GM21723 (cell line): ENCODE results near the gene OR7G1.

Experiments
- ATAC-seq: cut with Tn5 transposase; IDR thresholded peaks from one replicate; pipeline ENCODE4 v1.9.1; 2021; ENCODE audit warnings: mild to moderate bottlenecking, moderate library complexity; ENCODE audit not compliant: unreplicated experiment

OR7G1 gene, protein sequence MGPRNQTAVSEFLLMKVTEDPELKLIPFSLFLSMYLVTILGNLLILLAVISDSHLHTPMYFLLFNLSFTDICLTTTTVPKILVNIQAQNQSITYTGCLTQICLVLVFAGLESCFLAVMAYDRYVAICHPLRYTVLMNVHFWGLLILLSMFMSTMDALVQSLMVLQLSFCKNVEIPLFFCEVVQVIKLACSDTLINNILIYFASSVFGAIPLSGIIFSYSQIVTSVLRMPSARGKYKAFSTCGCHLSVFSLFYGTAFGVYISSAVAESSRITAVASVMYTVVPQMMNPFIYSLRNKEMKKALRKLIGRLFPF

GRCh38 chr19:9115307-9115813 lies at the start of gene OR7G1:
OR7G1 (minus strand) TSS chr19:9115763; CDS start chr19:9115763, 0 bp downstream.
- ATAC-seq, result no peak

DNA sequence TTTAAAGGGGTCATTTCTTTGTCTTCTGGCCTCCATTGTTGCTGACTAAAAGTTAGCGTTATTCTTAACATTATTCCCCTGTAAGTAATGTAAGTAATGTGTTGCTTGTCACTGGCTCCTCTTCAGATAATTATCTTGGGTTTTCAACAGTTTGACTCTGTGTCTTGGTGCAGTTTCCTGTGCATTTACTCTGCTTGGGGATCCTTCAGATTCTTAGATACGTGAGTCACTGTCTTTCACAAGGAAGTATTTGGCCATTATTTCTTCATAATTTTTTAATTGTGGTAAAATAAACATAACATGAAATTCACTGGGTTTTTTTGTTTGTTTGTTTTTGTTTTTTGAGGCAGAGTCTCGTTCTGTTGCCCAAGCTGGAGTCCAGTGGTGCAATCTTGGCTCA lies 49.7 kb upstream of the OR7G1 start:
- ATAC-seq, result no peak

GRCh38 chr19:9161427-9161826 lies 45.9 kb upstream of the OR7G1 start:
- no peak for ATAC-seq

DNA sequence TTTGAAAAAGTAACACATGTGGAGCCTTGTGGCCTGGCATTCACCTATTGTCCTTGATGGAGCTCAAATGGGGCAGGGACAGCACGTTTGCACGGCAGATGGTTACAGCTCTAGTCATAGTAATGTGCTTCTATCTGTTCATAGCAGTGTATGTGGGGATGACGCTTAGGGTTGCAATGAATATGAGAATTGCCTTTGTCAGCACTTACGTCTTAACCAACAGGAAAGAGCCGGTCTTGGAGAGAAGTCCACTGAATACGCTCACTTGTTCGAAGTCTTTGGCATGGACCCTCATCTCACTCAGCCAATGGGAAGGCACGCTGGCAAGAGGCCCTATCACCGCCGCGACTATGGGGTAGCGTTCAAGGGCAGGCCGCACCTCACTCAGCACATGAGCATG lies 44.3 kb upstream of the OR7G1 start:
- no peak for ATAC-seq

- no peak for ATAC-seq
These were observed 40.7 kb upstream of the OR7G1 start for GRCh38 chr19:9156304-9156703.

DNA sequence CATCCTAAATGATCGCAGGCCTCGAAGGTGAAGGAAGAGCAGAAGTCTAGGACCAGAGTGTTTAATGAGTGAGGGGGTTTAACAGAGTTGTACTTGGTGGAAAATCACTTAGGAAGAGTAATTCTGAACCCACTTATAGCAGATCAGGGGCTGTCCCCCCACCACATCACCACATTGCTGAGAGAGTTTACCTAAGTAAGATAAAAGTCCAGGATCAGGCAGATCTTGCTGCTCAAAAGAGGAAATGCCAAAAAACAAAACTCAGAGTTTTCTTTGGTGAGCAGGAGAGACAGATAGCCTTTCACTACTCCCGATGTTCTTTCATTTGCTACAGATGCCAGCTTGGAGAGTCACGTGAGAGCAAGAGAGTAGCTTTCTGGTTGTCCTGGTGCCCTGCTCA lies 40.0 kb upstream of the OR7G1 start:
- ATAC-seq, result no peak

GRCh38 chr19:9151367-9151766 lies 35.8 kb upstream of the OR7G1 start:
- ATAC-seq, result no peak

DNA sequence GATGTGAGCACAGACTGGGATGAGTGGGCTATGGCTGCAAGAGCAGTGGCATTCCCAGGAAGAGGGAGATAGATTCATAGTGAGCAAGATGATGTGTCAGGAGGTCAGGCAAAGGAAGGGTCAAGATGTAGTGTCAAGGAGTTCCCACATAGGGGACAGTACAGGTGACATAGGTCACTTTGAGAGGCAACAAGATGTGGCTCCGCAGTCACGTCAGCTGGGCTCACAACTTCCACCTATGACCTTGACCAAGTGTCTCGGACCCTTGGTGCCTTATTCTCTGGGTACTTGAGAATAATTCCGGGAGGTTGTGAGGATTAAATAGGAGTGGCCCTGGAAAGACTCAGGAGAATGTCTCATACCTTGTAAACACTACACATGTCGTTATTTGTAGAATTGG lies 35.1 kb upstream of the OR7G1 start:
- no peak for ATAC-seq

- ATAC-seq, result no peak
These were observed 34.4 kb upstream of the OR7G1 start for GRCh38 chr19:9149997-9150396.

- no peak for ATAC-seq
These were observed 33.1 kb upstream of the OR7G1 start for GRCh38 chr19:9148697-9149096.

DNA sequence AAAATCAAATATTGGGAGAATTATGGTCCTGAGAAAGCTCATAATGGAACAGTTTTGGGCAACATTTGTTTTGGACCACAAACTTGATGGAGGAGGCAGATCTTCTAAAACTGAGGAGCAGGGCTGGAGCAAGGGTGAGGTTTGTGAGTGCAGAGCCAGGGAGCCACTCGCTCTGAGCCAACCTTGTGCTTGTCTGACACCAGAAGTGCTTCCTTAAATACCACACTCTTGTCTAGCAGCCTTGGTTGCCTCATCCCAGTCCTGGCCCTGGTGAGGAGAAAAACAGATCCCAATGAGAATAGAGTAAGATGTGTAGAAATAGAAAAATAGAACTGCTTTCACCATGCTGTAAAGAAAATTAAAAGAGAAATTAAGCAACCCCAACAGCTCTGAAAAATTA lies 31.3 kb upstream of the OR7G1 start:
- ATAC-seq, result no peak

DNA sequence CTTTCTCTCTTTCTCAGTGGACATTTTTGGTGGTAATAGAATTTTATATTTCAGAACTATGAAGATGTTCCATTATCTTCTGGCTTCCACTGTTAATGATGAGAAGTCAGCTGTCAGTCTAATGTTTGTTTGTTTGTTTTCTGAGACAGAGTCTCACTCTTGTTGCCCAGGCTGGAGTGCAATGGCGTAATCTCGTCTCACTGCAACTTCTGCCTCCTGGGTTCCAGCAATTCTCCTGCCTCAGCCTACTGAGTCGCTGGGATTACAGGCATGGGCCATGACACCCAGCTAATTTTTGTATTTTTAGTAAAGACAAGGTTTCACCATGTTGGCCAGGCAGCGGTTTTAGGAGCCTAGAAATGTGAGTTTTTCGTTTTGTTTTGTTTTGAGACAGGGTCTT lies 29.4 kb upstream of the OR7G1 start:
- no peak for ATAC-seq

DNA sequence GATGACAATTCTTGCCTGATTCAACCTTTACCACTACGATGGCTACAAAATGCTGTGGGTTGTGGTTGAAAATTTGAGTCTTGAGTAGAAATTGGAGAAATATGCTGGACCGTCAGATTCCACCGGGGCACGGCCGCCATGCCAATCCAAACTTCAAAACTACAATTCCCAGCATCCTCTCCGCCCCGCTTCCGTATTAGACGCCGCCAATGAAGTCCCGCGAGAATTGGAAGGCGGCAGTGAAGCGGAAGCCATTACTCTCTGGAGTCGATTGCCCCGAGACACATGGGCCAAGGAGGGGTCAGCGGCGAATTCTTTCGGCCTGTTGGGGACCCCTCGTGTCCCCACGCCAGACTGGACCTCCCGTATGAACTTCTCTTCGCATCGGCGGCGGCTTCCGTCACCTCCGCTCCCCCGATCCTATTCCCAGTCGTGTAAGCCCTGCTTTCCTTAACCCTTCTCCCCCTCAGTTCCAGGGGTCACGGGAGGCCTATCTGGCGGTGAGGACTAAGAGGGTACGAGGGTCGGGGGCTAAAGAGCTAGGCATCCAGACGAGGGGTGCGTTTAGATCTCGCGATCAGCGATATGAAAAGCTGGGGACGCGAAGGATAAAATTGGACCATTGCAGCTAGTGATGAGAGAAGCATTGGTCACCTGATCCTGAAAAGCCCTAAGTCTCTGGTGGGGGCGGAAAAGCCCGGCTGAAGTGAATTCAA lies 24.8 kb upstream of the OR7G1 start, which contains the start of gene ZNF317:
Gene ZNF317 (plus strand): TSS at position 239 of the 716 bp plus-strand sequence. CDS start 15,620 bp downstream, outside the sequence.
- ATAC-seq, result peak; percentile 96

DNA sequence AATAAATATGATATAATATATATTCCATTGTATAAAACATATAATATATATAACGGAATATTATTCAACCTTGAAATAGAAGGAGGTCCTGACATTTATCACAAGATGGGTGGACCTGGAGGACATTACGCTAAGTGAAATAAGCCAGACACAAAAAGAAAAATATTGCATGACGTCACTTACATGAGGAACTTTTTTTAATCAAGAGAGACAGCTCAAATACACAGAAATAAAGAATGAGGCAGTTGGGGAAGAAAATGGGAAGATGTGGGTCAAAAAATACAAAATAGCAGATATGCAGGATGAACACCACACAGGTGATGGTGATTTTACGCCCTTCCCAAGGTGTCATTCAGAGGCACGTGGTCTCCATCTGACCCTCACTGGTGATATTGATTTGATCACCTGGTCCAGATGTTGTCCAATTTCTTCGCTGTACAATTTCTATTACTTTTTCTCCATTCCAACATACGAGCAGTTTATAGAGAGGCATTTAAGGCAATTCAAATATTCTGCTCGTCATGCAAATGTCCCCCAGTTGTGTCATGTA lies 24.1 kb upstream of the OR7G1 start:
- ATAC-seq, result peak; percentile 8

GRCh38 chr19:9132422-9132821 lies 16.9 kb upstream of the OR7G1 start:
- no peak for ATAC-seq

GRCh38 chr19:9130965-9131364 lies 15.4 kb upstream of the OR7G1 start:
- no peak for ATAC-seq

- ATAC-seq, result no peak
These were observed 12.6 kb upstream of the OR7G1 start for GRCh38 chr19:9128171-9128570.

GRCh38 chr19:9126900-9127405 lies 11.4 kb upstream of the OR7G1 start, which contains the start of gene OR7G3:
OR7G3 (minus strand) TSS chr19:9126950; CDS start chr19:9126950, 0 bp downstream.
- ATAC-seq, result no peak

GRCh38 chr19:9116547-9116946 lies 984 bp upstream of the OR7G1 start:
- ATAC-seq, result no peak

DNA sequence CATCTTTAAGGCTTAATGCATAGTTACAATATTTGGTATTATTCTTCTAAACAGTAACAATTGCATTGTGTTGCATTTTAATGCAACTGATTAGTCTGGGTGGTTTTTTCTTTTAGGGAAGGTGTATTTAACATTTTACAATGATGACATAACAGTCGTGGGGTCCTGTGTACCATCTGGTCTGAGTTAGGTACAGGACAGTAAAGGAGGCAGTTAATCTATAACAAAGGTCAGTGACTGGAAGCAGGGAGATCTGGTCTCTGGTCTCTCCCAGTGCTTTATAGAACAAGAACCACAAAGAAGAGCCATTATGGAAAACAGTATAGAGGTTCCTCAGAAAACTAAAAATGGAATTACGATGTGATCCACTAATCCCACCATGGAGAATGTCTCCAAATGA lies 5.6 kb downstream of the OR7G1 start:
- ATAC-seq, result no peak

DNA sequence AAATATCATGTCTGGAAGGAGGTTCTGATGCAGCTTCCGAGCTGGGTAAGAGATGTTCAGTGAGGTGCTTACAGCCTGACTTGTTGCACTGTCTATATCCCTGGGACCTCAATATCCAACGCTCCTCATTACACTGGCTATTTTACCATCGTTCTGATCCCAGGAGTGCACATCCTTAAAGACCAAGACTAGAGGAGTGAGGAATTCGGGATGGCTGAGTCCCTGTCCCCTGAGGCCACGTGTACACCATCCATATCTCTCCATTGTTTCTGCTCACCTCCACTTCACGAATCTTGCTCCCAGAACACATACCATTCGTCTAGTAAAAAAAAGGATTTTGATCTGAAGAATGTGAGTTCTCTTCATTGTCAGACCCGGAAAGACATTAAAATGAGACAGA lies 8.2 kb downstream of the OR7G1 start, which contains the start of gene OR7G2:
Gene OR7G2 (minus strand): TSS at position 101 of the 400 bp plus-strand sequence. CDS start 4,232 bp downstream, outside the sequence.
- no peak for ATAC-seq
